HepG2 (cell line): ENCODE results near the gene NABP1.

Experiments used
- NR0B2 ChIP-seq: sonication (generic); formaldehyde crosslinking; IDR thresholded peaks from 2 replicates; pipeline ENCODE4 v1.4.0; 2020; ENCODE audit warnings: mild to moderate bottlenecking, missing genetic modification reagents
- PCBP1 ChIP-seq: fragments of 200-400 bp; formaldehyde crosslinking; IDR thresholded peaks from 2 replicates; pipeline ENCODE4 v1.6.1; 2017; ENCODE audit warnings: mild to moderate bottlenecking, low read depth, low read length, borderline replicate concordance

GRCh38 chr2:191636586-191636985 lies 41.4 kb upstream of the NABP1 start:
- TF ChIP-seq NR0B2 (CRISPR knock-in tag) (no peak), PCBP1 (no peak)
